GM19397 (cell line): ENCODE results near the gene TOMM70.
"Not testable (repeated sequence)": the region's sequence is repeated elsewhere in the genome, so short reads cannot be mapped to it uniquely, and the experiment has no call there.

Experiments
- ATAC-seq: cut with Tn5 transposase; IDR thresholded peaks from one replicate; pipeline ENCODE4 v1.9.1; 2021; ENCODE audit warnings: mild to moderate bottlenecking, moderate library complexity; ENCODE audit not compliant: unreplicated experiment

Gene TOMM70

DNA sequence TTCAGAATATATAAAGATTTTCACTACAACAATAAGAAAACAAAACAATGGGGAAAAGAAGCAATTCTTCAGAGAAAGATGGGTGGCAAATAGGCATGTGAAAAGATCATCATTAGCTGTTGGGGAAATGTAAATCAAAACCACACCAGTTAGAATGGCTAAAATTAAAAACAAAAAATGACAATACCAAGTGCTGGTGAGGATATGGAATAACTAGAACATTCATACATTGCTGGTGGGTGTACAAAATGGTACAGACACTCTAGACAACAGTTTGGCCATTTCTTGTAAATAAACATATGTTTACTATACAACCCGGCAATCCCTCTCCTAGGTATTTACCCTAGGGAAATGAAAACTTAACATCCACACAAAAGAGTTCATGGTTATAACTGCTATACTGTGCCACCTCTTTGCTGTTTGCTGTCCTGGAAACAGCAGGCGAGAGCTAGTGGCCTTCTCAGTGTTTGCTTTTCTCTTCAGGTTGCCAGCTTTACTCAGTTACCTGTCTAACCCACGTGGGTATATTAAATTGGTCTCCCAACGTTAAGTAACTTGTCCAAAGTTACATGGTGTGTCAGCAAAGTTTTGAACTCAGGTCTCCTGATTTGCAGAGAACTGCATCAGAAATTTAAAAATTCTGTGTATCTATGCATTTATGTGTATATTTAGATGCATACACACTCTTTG, 70.9 kb downstream of the TOMM70 start:
- no peak for ATAC-seq

DNA sequence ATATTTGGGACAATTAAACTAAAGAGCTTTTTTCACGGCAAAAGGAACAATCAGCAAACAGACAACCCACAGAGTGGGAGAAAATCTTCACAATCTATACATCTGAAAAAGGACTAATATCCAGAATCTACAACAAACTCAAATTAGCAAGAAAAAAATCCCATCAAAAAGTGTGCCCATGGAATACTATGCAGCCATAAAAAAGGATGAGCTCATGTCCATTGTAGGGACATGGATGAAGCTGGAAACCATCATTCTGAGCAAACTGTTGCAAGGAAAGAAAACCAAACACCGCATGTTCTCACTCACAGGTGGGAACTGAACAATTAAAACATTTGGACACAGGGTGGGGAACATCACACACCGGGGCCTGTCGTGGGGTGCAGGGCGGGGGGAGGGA, 73.5 kb downstream of the TOMM70 start:
- not testable (repeated sequence) for ATAC-seq

DNA sequence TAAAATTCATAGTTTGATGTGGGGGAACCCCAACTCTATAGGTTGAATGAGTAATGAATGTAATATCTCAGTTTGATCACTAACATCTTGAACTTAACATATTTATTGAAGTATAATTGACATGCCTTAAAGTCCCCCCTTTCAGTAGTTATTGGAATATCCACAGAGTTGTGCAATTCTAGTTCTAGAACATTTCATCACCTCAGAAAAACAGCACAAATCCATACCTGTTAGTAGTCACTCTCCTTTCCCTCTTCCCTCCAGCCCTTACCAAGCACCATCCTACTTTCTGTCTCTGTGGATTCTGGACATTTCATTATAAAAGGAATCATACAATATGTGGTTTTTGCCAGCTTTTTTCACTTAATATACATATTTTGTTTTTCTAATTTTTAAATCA, 75.1 kb downstream of the TOMM70 start:
- ATAC-seq, result no peak

DNA sequence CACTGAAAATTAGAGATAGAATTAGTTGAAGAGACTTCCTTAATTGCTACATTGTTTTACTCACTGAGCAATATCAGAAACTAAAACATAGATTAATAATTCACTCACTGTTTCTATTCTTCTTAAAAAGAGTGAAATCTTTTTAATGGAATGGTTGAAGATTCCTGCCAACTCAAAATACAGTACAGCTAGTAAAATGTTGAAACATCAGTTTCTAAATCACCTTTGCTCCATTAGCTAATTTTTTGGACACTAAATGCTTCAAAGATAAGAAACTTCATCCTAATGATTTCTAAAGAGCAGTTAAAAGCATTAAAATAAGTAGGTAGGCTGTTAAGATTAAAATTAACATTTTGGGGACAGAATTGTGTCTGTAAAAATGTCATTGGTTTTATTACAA, 76.8 kb downstream of the TOMM70 start:
- ATAC-seq, result no peak

DNA sequence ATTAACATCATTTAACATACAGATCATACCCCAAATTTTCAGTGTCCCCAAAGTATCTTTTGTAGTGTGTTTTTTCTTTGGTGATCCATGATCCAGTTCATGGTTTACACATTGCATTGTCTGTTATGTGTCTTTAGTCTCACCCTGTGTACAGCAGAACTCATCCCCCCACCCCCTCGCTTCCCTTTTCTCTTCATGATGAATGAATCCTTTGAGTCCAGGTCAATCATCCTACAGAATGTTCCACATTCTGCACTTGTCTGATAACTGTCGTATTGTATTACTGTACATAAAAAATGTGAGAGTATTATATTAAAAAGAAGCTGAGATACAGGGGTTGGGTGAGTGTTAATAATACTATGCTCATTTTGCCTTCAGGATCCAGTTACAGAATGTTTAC, 80.9 kb downstream of the TOMM70 start:
- ATAC-seq, result no peak

DNA sequence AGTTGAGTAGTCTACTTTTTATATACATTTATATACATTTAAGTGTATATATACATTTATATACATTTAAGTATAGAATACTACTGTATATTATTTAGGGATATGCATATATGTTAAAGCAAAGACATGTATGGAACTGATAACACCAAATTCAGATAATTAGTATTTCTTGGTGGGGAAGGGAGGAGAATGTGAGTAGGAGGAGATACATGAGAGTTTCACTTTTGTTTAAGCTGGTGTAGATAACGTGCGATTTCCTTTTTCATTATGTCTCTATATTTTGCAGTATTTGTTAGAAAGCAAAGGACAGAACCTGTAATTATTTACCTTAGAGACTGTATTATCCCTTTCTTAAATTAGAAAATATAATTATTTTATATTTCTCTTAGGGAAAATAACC, 83.0 kb downstream of the TOMM70 start:
- ATAC-seq, result no peak

DNA sequence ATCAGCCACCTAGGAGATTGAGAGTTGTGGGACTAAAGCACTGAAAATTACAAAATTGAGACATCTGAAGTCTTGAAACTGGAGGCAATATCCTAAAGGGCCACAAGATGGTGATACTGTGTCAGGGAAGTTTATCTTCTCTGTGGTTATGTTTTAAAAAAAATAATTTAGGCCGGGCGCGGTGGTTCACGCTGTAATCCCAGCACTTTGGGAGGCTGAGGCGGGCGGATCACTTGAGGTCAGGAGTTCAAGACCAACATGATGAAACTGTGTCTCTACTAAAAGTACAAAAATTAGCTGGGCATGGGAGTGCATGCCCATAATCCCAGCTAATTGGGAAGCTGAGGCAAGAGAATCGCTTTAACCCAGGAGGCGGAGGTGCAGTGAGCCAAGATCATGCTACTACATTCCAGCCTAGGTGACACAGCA, 84.2 kb downstream of the TOMM70 start:
- ATAC-seq, result peak; percentile 78
